IMR-90 (cell line): ENCODE measurements around the gene TPP1. TPM values are rescaled to one million over a fixed set of nuclear protein-coding genes. Genes with fewer than 3 reads are reported as not detected.

ENCODE experiments used
- ATAC-seq: fragments of 200-7000 bp; cut with Tn5 transposase; 2 replicates; pipeline ENCODE4 v1.9.1; 2020; ENCODE audit warnings: low read depth, mild to moderate bottlenecking, moderate library complexity
- BruUV-seq: library from RNA; stranded (reverse); fragments of 400-500 nt; replicated peaks from 2 replicates; lab custom pipeline; 2021; lab: Mats Ljungman, UMichigan
- CTCF ChIA-PET: fragments of 300-600 bp; formaldehyde crosslinking; extraction: SDS; loops from one replicate; lab custom pipeline; 2021; ENCODE audit warnings: antibody characterized with exemption; lab: Yijun Ruan, JAX
- POLR2A ChIA-PET: fragments of 300-600 bp; sonication (Branson Sonifier 250); formaldehyde crosslinking; loops from one replicate; lab custom pipeline; 2022; ENCODE audit warnings: antibody characterized with exemption; ENCODE audit not compliant: unreplicated experiment; lab: Charles Lee
- DNase-seq: peaks from one replicate; pipeline ENCODE4 v3.0.0; 2013
- H2AFZ ChIP-seq: replicated peaks from 2 replicates; pipeline ENCODE3; 2013; ENCODE audit warnings: low read length, mild to moderate bottlenecking; ENCODE audit not compliant: poor library complexity
- H2AK5ac ChIP-seq: 2 replicates; pipeline ENCODE4 v1.6.1; 2013; ENCODE audit warnings: low read depth, low read length, inconsistent platforms
- H2AK9ac ChIP-seq: replicated peaks from 2 replicates; pipeline ENCODE3; 2013; ENCODE audit warnings: mild to moderate bottlenecking, low read depth, low read length, moderate library complexity; ENCODE audit not compliant: poor library complexity
- H2BK120ac ChIP-seq: 2 replicates; pipeline ENCODE4 v1.6.1; 2013; ENCODE audit warnings: low read depth, low read length, inconsistent platforms
- H2BK15ac ChIP-seq: 3 replicates; pipeline ENCODE4 v1.6.1; 2013; ENCODE audit warnings: low read depth, low read length, inconsistent platforms
- H2BK20ac ChIP-seq: 2 replicates; pipeline ENCODE4 v1.6.1; 2013; ENCODE audit warnings: low read depth, mild to moderate bottlenecking, inconsistent platforms, low read length, moderate library complexity
- H2BK5ac ChIP-seq: 2 replicates; pipeline ENCODE4 v1.6.1; 2013; ENCODE audit warnings: mild to moderate bottlenecking, low read depth, low read length, inconsistent platforms; ENCODE audit not compliant: poor library complexity, severe bottlenecking
- H3K14ac ChIP-seq: replicated peaks from 2 replicates; pipeline ENCODE4 v1.6.1; 2013; ENCODE audit warnings: low read depth, low read length, inconsistent platforms
- H3K18ac ChIP-seq: 2 replicates; pipeline ENCODE4 v1.6.1; 2013; ENCODE audit warnings: low read depth, low read length, control low read depth
- H3K23ac ChIP-seq: 2 replicates; pipeline ENCODE4 v1.6.1; 2013; ENCODE audit warnings: low read depth, low read length, inconsistent platforms
- H3K27ac ChIP-seq: 2 replicates; pipeline ENCODE4 v1.5.1; 2013; ENCODE audit warnings: mild to moderate bottlenecking, control low read depth, low read length; ENCODE audit not compliant: insufficient read depth
- H3K27me3 ChIP-seq: 2 replicates; pipeline ENCODE4 v1.6.1; 2013; ENCODE audit warnings: low read length; ENCODE audit not compliant: control insufficient read depth, insufficient read depth
- H3K36me3 ChIP-seq: 2 replicates; pipeline ENCODE4 v1.6.1; 2013; ENCODE audit warnings: low read length, mixed read lengths; ENCODE audit not compliant: control insufficient read depth, insufficient read depth
- H3K4ac ChIP-seq: 2 replicates; pipeline ENCODE4 v1.6.1; 2013; ENCODE audit warnings: low read depth, low read length, inconsistent platforms
- H3K4me1 ChIP-seq: 2 replicates; pipeline ENCODE4 v1.6.1; 2013; ENCODE audit warnings: low read length, mixed read lengths; ENCODE audit not compliant: control insufficient read depth, insufficient read depth
- H3K4me2 ChIP-seq: 2 replicates; pipeline ENCODE4 v1.6.1; 2013; ENCODE audit warnings: low read depth, mild to moderate bottlenecking, control low read depth, low read length, moderate library complexity
- H3K4me3 ChIP-seq: 2 replicates; pipeline ENCODE4 v1.5.1; 2013; ENCODE audit warnings: low read depth, mild to moderate bottlenecking, control low read depth, low read length, moderate library complexity; ENCODE audit not compliant: insufficient read depth
- H3K56ac ChIP-seq: 2 replicates; pipeline ENCODE4 v1.6.1; 2013; ENCODE audit warnings: low read length, inconsistent platforms; ENCODE audit not compliant: insufficient read depth; ENCODE audit errors: extremely low read depth
- H3K79me1 ChIP-seq, 2 experiments: 2 replicates each; pipeline ENCODE4 v1.6.1; 2013; ENCODE audit warnings: low read length in 2 of 2, inconsistent platforms in 1 of 2, low read depth in 1 of 2
- H3K9ac ChIP-seq: 2 replicates; pipeline ENCODE4 v1.6.1; 2013; ENCODE audit warnings: low read depth, low read length, control low read depth
- H3K9me1 ChIP-seq: 2 replicates; pipeline ENCODE4 v1.6.1; 2013; ENCODE audit warnings: low read length, inconsistent platforms; ENCODE audit not compliant: insufficient read depth
- H3K9me3 ChIP-seq: 2 replicates; pipeline ENCODE4 v1.6.1; 2013; ENCODE audit warnings: low read length; ENCODE audit not compliant: control insufficient read depth, insufficient read depth
- H4K20me1 ChIP-seq: 2 replicates; pipeline ENCODE4 v1.6.1; 2013; ENCODE audit warnings: low read length, inconsistent platforms; ENCODE audit not compliant: insufficient read depth
- H4K5ac ChIP-seq: 2 replicates; pipeline ENCODE4 v1.6.1; 2013; ENCODE audit warnings: mild to moderate bottlenecking, low read depth, low read length, control low read depth
- H4K8ac ChIP-seq, 2 experiments: 2 replicates each; pipeline ENCODE4 v1.6.1; 2013; ENCODE audit warnings: low read depth in 2 of 2, low read length in 2 of 2, control low read depth in 1 of 2, inconsistent platforms in 1 of 2
- H4K91ac ChIP-seq: 2 replicates; pipeline ENCODE4 v1.6.1; 2013; ENCODE audit warnings: low read depth, low read length, inconsistent platforms; ENCODE audit not compliant: insufficient read depth
- CEBPB ChIP-seq: IDR thresholded peaks from 2 replicates; pipeline ENCODE4 v1.6.1; 2012; ENCODE audit warnings: low read depth, low read length, improper control_type of control experiment
- MAZ ChIP-seq: IDR thresholded peaks from 2 replicates; pipeline ENCODE4 v1.6.1; 2012; ENCODE audit warnings: low read depth, mild to moderate bottlenecking, low read length, improper control_type of control experiment, moderate library complexity, borderline replicate concordance
- MXI1 ChIP-seq: IDR thresholded peaks from 2 replicates; pipeline ENCODE4 v1.6.1; 2012; ENCODE audit warnings: low read depth, mild to moderate bottlenecking, low read length, moderate library complexity, borderline replicate concordance
- USF2 ChIP-seq: fragments of 150-350 bp; IDR thresholded peaks from 2 replicates; pipeline ENCODE4 v1.6.1; 2017; ENCODE audit warnings: mild to moderate bottlenecking, antibody characterized with exemption, low read length, low read depth
- WGBS, 2 experiments: methylation state at CpG; one replicate each; pipeline versions ENCODE4 v1.1.5 to v1.1.7; 2013; ENCODE audit warnings: missing lambda C conversion rate in 2 of 2; ENCODE audit not compliant: insufficient read length in 1 of 2; ENCODE audit errors: extremely low coverage in 2 of 2; 5-methylcytosine and 5-hydroxymethylcytosine counted together
- dilution Hi-C: fragments of 300-500 bp; cut with HindIII; formaldehyde crosslinking; loops from one replicate; pipeline ENCODE4 v1.14.3; 2018; ENCODE audit warnings: low sequenced_read_pairs; ENCODE audit not compliant: unreplicated experiment
- in situ Hi-C: fragments of 300-500 bp; cut with MboI; formaldehyde crosslinking; loops from 3 replicates; pipeline ENCODE4 v1.14.3; 2019; ENCODE audit warnings: low sequenced_read_pairs, inconsistent platforms, mixed read lengths
- intact Hi-C: fragments of 100-400 bp; cut with micrococcal nuclease; formaldehyde crosslinking; loops from 2 replicates; pipeline ENCODE4 v1.10.0; 2022
- polyA plus RNA-seq, 3 experiments: library from polyadenylated mRNA; depleted of rRNA; stranded (reverse); fragments of >200 nt; gene quantifications; 2 replicates each; pipeline ENCODE4 v1.2.3, GENCODE V29; 2012; ENCODE audit warnings: low replicate concordance in 1 of 3
- total RNA-seq: library from RNA; depleted of rRNA; stranded (reverse); fragments of >200 nt; gene quantifications from 2 replicates; pipeline ENCODE4 v1.2.3, GENCODE V29; 2012
- TF ChIP-seq, protein P1 (sequence below): fragments of 150-350 bp; IDR thresholded peaks from 2 replicates; pipeline ENCODE4 v1.6.1; 2016; ENCODE audit warnings: low read depth, mild to moderate bottlenecking, low read length, moderate library complexity, borderline replicate concordance

TPP1 gene
- total and polyA plus RNA-seq, 2 of the 4 experiments (the other 2 are of a cell fraction) = 33.5 to 108 TPM

DNA sequence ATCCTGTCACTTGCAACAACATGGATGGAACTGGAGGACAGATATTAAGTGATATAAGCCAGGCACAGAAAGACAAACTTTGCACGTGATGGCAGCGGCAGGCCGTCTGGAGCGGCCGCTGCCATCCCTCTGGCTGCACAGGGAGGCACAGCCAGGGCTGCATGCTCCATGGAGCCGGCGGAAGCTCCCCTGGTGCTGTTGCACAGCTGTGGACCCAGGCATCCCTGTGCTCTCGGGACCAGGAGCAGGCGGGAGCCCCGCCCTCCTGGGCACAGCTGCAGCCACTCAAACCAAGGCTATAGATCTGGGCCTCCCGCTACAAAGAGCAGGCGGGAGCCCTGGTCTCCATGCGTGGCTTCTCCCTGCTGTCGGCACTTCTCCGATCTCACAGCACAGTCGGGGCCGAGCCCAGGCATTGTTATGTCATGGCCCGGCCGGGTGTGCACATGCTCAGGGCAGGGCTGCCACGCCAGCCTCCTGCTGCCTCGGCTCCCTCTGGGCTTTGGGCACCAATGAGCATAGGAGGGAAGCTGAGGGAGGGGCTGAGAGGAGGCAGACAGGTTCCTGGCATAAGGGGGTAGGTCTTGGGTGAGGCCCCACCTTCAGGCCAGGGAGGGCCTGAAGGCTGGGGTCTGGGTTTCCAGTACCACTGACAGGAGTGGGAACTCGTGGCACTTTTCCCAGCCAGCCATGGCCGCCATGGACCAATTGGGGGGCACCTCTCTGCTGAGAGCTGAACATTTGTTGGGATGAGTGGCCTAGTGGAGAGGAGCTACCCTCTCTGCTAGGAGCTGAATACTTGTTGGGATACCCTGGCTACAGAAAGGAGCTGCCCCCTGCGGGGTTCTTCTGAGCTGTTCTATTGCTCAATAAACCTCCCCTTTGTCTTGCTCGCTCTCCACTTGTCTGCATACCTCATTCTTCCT is 32.5 kb downstream of the TPP1 start:
- H3K23ac ChIP-seq = no peak overlapping the region
- no peak overlapping the region for H4K91ac ChIP-seq
- ChIA-PET POLR2A (no interaction called here), CTCF (no interaction called here)
- no peak overlapping the region for H2AK5ac ChIP-seq
- no peaks in the 10 kb centered on the region for H3K27me3 ChIP-seq
- no peak overlapping the region for H3K4me2 ChIP-seq
- no peak overlapping the region for H3K4ac ChIP-seq
- no TSS peak for BruUV-seq
- no peak overlapping the region for H4K8ac ChIP-seq
- H2AK9ac ChIP-seq = no peak overlapping the region
- H3K56ac ChIP-seq = no peak overlapping the region
- H3K4me3 ChIP-seq = no peak overlapping the region
- dilution Hi-C loops = no loop called here
- 87% methylated on average over 8 of the region's 25 CpGs; no CpG with 5 or more reads in 1 of the 2 experiments for WGBS, 2 experiments
- peaks cover 2% of the 10 kb centered on the region; the same call in 1 of the 2 replicates for H3K9me3 ChIP-seq
- H3K4me1 ChIP-seq = no peaks in the 10 kb centered on the region
- no peak overlapping the region for H2AFZ ChIP-seq
- no peak overlapping the region for H3K18ac ChIP-seq
- TF ChIP-seq USF2 (no peak), MXI1 (no peak), MAZ (no peak), CEBPB (no peak)
- TF ChIP-seq, protein P1, sequence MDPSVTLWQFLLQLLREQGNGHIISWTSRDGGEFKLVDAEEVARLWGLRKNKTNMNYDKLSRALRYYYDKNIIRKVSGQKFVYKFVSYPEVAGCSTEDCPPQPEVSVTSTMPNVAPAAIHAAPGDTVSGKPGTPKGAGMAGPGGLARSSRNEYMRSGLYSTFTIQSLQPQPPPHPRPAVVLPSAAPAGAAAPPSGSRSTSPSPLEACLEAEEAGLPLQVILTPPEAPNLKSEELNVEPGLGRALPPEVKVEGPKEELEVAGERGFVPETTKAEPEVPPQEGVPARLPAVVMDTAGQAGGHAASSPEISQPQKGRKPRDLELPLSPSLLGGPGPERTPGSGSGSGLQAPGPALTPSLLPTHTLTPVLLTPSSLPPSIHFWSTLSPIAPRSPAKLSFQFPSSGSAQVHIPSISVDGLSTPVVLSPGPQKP = no peak
- no peak overlapping the region for H2BK20ac ChIP-seq
- no peak overlapping the region for H2BK15ac ChIP-seq
- in situ Hi-C loops = no loop called here
- ATAC-seq = no peak
- H3K36me3 ChIP-seq = 0 out of 2 replicates have a peak, but pooled peaks cover 1% of the 10 kb centered on the region
- no peak overlapping the region for H4K5ac ChIP-seq
- H3K79me1 ChIP-seq = no peaks in the 10 kb centered on the region
- H3K9ac ChIP-seq = no peak overlapping the region
- no peak overlapping the region for H3K27ac ChIP-seq
- H2BK120ac ChIP-seq = no peak overlapping the region
- H2BK5ac ChIP-seq = no peak overlapping the region
- H4K20me1 ChIP-seq = no peaks in the 10 kb centered on the region; the same call in 1 of the 2 replicates
- no peak overlapping the region for H3K14ac ChIP-seq
- intact Hi-C loops = no loop called here
- no peak for DNase-seq
- no peaks in the 10 kb centered on the region for H3K9me1 ChIP-seq
